Measurements from ENCODE around the gene OR10A6. TPM values are rescaled to one million over a fixed set of nuclear protein-coding genes. Genes with fewer than 3 reads are reported as not detected.
A peak's percentile ranks its signal among the peaks of the same experiment; 100 is the strongest.

The OR10A6 gene
- polyA plus RNA-seq, 1 experiment: 0.05 TPM

- DNase-seq (ENCODE audit: low read depth, low spot score): no peak
- POLR2A ChIA-PET: no interaction called here
- CTCF ChIA-PET: interaction anchor here (1.6 to 2.4 kb wide), 2 partner anchors 17 to 129 kb away, joined by 6 to 19 read pairs (median 13); partner anchors contain the start of gene EIF3F
Measured at GRCh38 chr11:7969756-7970646, 38.9 kb upstream of the OR10A6 start.

GRCh38 chr11:7968686-7969085 lies 37.6 kb upstream of the OR10A6 start:
- no peaks in the 10 kb centered on the region for H3K27me3 ChIP-seq (ENCODE audit: control insufficient read depth, insufficient read depth, low read length)
- POLR2A ChIA-PET: no interaction called here
- no peak for TF ChIP-seq CTCF (IDR thresholded peaks at IDR 0.05; ENCODE audit: low read depth, low read length)
- H3K4me3 ChIP-seq (ENCODE audit: low read depth, low read length): no peak overlapping the region
- H3K9me3 ChIP-seq (ENCODE audit: control insufficient read depth, insufficient read depth, low read length): no peaks in the 10 kb centered on the region
- CTCF ChIA-PET: interaction anchor here (1.3 to 2.1 kb wide), 5 partner anchors 15 to 76 kb away, joined by 3 to 19 read pairs (median 7); partner anchors contain the start of gene EIF3F
- DNase-seq (ENCODE audit: low read depth, low spot score): no peak
- no peak overlapping the region for H3K27ac ChIP-seq (ENCODE audit: low read depth, low read length)

More at GRCh38 chr11:7969756-7970646, 38.9 kb upstream of the OR10A6 start:
- Histone ChIP-seq H3K27me3 (ENCODE audit: control insufficient read depth, insufficient read depth, low read length) (no peaks in the 10 kb centered on the region), H3K9me3 (ENCODE audit: control insufficient read depth, insufficient read depth, low read length) (no peaks in the 10 kb centered on the region), H3K4me3 (ENCODE audit: low read depth, low read length) (no peak overlapping the region), H3K27ac (ENCODE audit: low read depth, low read length) (no peak overlapping the region)
- no peak for TF ChIP-seq CTCF (IDR thresholded peaks at IDR 0.05; ENCODE audit: low read depth, low read length)

- no peaks in the 10 kb centered on the region for H3K27me3 ChIP-seq (ENCODE audit: control insufficient read depth, insufficient read depth, low read length)
- POLR2A ChIA-PET: no interaction called here
- CTCF ChIA-PET: interaction anchor here (0.7 to 2.1 kb wide), 6 partner anchors 14 to 286 kb away, joined by 3 to 19 read pairs (median 6); partner anchors contain the start of gene EIF3F
- peak overlapping the region; percentile 62 for H3K27ac ChIP-seq (ENCODE audit: low read depth, low read length)
- peaks cover 2% of the 10 kb centered on the region; the same call in 1 of the 2 replicates for H3K9me3 ChIP-seq (ENCODE audit: control insufficient read depth, insufficient read depth, low read length)
- no peak for TF ChIP-seq CTCF (IDR thresholded peaks at IDR 0.05; ENCODE audit: low read depth, low read length)
- H3K4me3 ChIP-seq (ENCODE audit: low read depth, low read length): no peak overlapping the region
- no peak for DNase-seq (ENCODE audit: low read depth, low spot score)
Measured at GRCh38 chr11:7967826-7968225, 36.8 kb upstream of the OR10A6 start.

DNA sequence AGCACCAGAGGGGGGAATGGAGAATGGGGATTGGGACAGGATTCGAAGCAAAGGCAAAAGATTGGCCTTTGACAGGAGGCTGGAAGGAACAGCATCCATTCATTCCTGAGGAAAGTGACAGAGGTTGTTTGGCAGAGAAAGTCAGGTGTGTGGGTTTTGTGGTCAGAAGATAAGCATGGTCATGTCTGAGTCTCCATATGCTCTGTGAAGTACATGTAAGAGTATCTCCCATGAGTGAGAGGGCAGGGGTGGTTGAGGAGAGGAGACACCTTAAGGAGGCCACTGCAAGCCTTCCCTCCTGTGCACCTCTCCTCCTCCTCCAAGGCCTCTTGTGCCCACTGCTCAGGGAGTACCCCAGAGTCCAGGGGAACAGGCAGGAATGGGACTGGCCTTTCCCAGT lies 36.0 kb upstream of the OR10A6 start:
- Histone ChIP-seq H3K27me3 (ENCODE audit: control insufficient read depth, insufficient read depth, low read length) (no peaks in the 10 kb centered on the region), H3K4me3 (ENCODE audit: low read depth, low read length) (no peak overlapping the region), H3K27ac (ENCODE audit: low read depth, low read length) (no peak overlapping the region), H3K9me3 (ENCODE audit: control insufficient read depth, insufficient read depth, low read length) (peaks cover 9% of the 10 kb centered on the region)
- TF ChIP-seq CTCF (IDR thresholded peaks at IDR 0.05; ENCODE audit: low read depth, low read length): no peak
- no peak for DNase-seq (ENCODE audit: low read depth, low spot score)
- CTCF ChIA-PET: no interaction called here
- POLR2A ChIA-PET: no interaction called here

DNA sequence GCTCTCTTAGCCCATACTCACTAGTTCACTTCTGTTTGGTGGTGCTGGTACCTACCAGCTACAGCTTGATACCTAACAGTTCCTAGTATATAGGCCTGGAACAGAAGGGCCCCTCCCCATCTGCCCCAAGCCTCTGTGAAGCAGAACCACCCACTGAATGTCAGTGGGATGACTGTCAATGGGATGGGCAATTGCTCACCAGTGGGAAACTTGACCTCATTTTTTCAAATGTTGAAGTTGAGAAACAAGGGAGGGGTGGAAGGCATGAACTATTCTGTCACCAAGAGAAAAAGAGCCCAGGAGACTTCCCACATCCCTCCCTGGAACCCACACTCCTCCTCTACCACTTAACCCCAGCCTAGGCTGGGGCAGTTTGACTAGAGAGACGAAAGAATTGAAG lies 34.3 kb upstream of the OR10A6 start, which contains the start of gene NLRP10:
Gene NLRP10, minus strand, starts transcription at position 62 of the 400 bp plus-strand sequence. CDS start 1,952 bp downstream, outside the sequence.
- Histone ChIP-seq H3K9me3 (ENCODE audit: control insufficient read depth, insufficient read depth, low read length) (peaks cover 12% of the 10 kb centered on the region), H3K27me3 (ENCODE audit: control insufficient read depth, insufficient read depth, low read length) (no peaks in the 10 kb centered on the region), H3K27ac (ENCODE audit: low read depth, low read length) (peak within 1 kb of the TSS; percentile 98), H3K4me3 (ENCODE audit: low read depth, low read length) (peak within 1 kb of the TSS; percentile 17; the same call in 1 of the 2 replicates)
- TF ChIP-seq CTCF (IDR thresholded peaks at IDR 0.05; ENCODE audit: low read depth, low read length): no peak
- POLR2A ChIA-PET: interaction anchor here (1.1 to 2.3 kb wide), 2 partner anchors 12 to 22 kb away, joined by 5 to 24 read pairs; partner anchors contain the start of gene EIF3F
- CTCF ChIA-PET: interaction anchor here (1.0 to 3.4 kb wide), 5 partner anchors 21 to 134 kb away, joined by 3 to 27 read pairs (median 5); partner anchors contain the start of gene EIF3F
- peak; percentile 67 for DNase-seq (ENCODE audit: low read depth, low spot score)

All from AG04450 (cell line).